Activated CD4-positive, alpha-beta T cell treated with anti-CD3 and anti-CD28 coated beads for 1 hour (primary cell): Measurements from ENCODE around the gene CP.
"Not testable (repeated sequence)": the region's sequence is repeated elsewhere in the genome, so short reads cannot be mapped to it uniquely, and the experiment has no call there.

Source experiments
- DNase-seq: peaks from one replicate; pipeline ENCODE4 v3.0.0-alpha.2; 2020

Gene CP

GRCh38 chr3:149226776-149227175, 5.1 kb upstream of the CP start:
- no peak for DNase-seq

GRCh38 chr3:149224736-149225594, 3.3 kb upstream of the CP start:
- DNase-seq, result no peak

- no peak for DNase-seq
Observed at GRCh38 chr3:149223461-149223820, 1.8 kb upstream of the CP start.

- not testable (repeated sequence) for DNase-seq
Observed at GRCh38 chr3:149219380-149220121, 2.1 kb downstream of the CP start.

GRCh38 chr3:149217347-149217746, 4.3 kb downstream of the CP start:
- DNase-seq, result no peak

- no peak for DNase-seq
Observed at GRCh38 chr3:149216193-149216869, 5.3 kb downstream of the CP start.

- no peak for DNase-seq
Observed at GRCh38 chr3:149215515-149215914, 6.1 kb downstream of the CP start.

- no peak for DNase-seq
Observed at GRCh38 chr3:149214702-149215101, 6.9 kb downstream of the CP start.

- DNase-seq, result no peak
Observed at GRCh38 chr3:149212386-149212785, 9.2 kb downstream of the CP start.

GRCh38 chr3:149209431-149209830, 12.2 kb downstream of the CP start:
- no peak for DNase-seq

GRCh38 chr3:149207475-149207874, 14.2 kb downstream of the CP start:
- no peak for DNase-seq

GRCh38 chr3:149204390-149204991, 17.1 kb downstream of the CP start:
- no peak for DNase-seq

GRCh38 chr3:149203758-149204157, 17.9 kb downstream of the CP start:
- DNase-seq, result no peak

GRCh38 chr3:149199474-149199873, 22.2 kb downstream of the CP start:
- DNase-seq, result no peak

- no peak for DNase-seq
Observed at GRCh38 chr3:149198611-149199010, 23.0 kb downstream of the CP start.

GRCh38 chr3:149197669-149198068, 24.0 kb downstream of the CP start:
- DNase-seq, result no peak

GRCh38 chr3:149196805-149197592, 24.6 kb downstream of the CP start:
- not testable (repeated sequence) for DNase-seq

- DNase-seq, result no peak
Observed at GRCh38 chr3:149195221-149195620, 26.4 kb downstream of the CP start.

- no peak for DNase-seq
Observed at GRCh38 chr3:149188494-149188893, 33.1 kb downstream of the CP start.

- no peak for DNase-seq
Observed at GRCh38 chr3:149186721-149187120, 34.9 kb downstream of the CP start.

GRCh38 chr3:149186219-149186618, 35.4 kb downstream of the CP start:
- no peak for DNase-seq

- no peak for DNase-seq
Observed at GRCh38 chr3:149181182-149181581, 40.4 kb downstream of the CP start.
